HFFc6 (cell line): ENCODE results near the gene PSTPIP2. TPM values are rescaled to one million over a fixed set of nuclear protein-coding genes. Genes with fewer than 3 reads are reported as not detected.

Experiments used
- DNase-seq: peaks from one replicate; pipeline ENCODE4 v3.0.0-alpha.2; 2018
- H3K27ac Mint-ChIP-seq: 2 replicates; pipeline ENCODE4 v1.8.0; 2020; ENCODE audit warnings: mild to moderate bottlenecking, mixed read lengths
- H3K27me3 Mint-ChIP-seq: 2 replicates; pipeline ENCODE4 v1.8.0; 2021; ENCODE audit warnings: mild to moderate bottlenecking, moderate library complexity, mixed read lengths; ENCODE audit not compliant: insufficient read depth
- H3K36me3 Mint-ChIP-seq: 2 replicates; pipeline ENCODE4 v1.8.0; 2021; ENCODE audit warnings: low read depth, mixed read lengths
- H3K4me1 Mint-ChIP-seq: 2 replicates; pipeline ENCODE4 v1.8.0; 2020; ENCODE audit warnings: low read depth, mixed read lengths
- H3K4me3 Mint-ChIP-seq: 2 replicates; pipeline ENCODE4 v1.8.0; 2020; ENCODE audit warnings: mild to moderate bottlenecking, moderate library complexity, mixed read lengths
- H3K9me3 Mint-ChIP-seq: 2 replicates; pipeline ENCODE4 v1.8.0; 2020; ENCODE audit warnings: mild to moderate bottlenecking, mixed read lengths
- total RNA-seq, 6 experiments: library from RNA; stranded (reverse); fragmentation: NEBNext Ultra II Directional; extraction: Animal tissue kit (Norgen Biotek cat#: 25700); gene quantifications; 2 replicates in 1 of 6; 3 replicates in 5 of 6; pipeline ENCODE4 v1.2.3, GENCODE V29; 2021
- TF ChIP-seq, protein P1 (sequence below): fragments of 200-600 bp; sonication (generic); IDR thresholded peaks from 2 replicates; pipeline ENCODE4 v1.5.0; 2021; ENCODE audit warnings: antibody characterized with exemption, mild to moderate bottlenecking

Gene PSTPIP2
- total RNA-seq, 6 experiments from 2014 or later: 7.8 to 10.4 (median 8.7) TPM

DNA sequence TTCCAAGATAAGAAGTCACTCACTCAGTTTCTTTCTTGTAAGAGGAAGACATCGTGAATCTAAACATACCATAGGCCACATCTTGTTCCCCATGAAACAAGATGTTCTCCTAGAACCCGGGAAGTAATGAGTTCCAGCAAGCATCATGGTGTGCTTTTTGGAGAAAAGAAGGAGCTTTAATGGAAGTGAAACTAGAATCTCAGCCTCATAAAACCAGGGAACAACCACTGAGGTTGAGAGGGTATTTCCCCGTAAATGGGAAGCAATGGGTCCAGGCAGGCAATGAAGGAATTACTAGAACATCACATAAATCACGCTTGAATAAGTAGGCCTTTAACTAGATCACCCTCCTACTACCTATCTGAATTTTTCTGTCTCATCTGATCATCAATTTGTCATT is 40.3 kb downstream of the PSTPIP2 start:
- DNase-seq: no peak
- no peak overlapping the region for H3K4me3 Mint-ChIP-seq
- peaks cover 4% of the 10 kb centered on the region; the same call in 1 of the 2 replicates for H3K27me3 Mint-ChIP-seq
- peaks cover 19% of the 10 kb centered on the region for H3K4me1 Mint-ChIP-seq
- H3K9me3 Mint-ChIP-seq: no peaks in the 10 kb centered on the region
- H3K27ac Mint-ChIP-seq: no peak overlapping the region
- peaks cover 18% of the 10 kb centered on the region for H3K36me3 Mint-ChIP-seq
- TF ChIP-seq, protein P1, sequence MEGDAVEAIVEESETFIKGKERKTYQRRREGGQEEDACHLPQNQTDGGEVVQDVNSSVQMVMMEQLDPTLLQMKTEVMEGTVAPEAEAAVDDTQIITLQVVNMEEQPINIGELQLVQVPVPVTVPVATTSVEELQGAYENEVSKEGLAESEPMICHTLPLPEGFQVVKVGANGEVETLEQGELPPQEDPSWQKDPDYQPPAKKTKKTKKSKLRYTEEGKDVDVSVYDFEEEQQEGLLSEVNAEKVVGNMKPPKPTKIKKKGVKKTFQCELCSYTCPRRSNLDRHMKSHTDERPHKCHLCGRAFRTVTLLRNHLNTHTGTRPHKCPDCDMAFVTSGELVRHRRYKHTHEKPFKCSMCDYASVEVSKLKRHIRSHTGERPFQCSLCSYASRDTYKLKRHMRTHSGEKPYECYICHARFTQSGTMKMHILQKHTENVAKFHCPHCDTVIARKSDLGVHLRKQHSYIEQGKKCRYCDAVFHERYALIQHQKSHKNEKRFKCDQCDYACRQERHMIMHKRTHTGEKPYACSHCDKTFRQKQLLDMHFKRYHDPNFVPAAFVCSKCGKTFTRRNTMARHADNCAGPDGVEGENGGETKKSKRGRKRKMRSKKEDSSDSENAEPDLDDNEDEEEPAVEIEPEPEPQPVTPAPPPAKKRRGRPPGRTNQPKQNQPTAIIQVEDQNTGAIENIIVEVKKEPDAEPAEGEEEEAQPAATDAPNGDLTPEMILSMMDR: no peak

DNA sequence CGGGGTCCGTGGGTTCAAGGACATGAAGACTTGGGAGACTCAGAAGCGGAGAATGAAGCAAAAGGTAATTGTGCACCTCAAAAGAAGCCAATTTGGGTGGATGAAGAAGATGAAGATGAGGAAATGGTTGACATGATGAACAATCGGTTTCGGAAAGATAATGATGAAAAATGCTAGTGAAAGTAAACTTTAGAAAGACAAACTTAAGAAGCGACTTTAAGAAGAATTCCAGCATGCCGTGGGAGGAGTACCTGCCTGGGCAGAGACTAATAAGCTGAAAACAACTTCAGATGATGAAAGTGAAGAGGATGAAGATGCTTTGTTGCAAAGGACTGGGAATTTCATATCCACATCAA is 43.5 kb downstream of the PSTPIP2 start:
- H3K4me1 Mint-ChIP-seq: peaks cover 9% of the 10 kb centered on the region
- TF ChIP-seq, protein P1: no peak
- H3K4me3 Mint-ChIP-seq: peak overlapping the region; percentile 86
- H3K27ac Mint-ChIP-seq: no peak overlapping the region
- peaks cover 2% of the 10 kb centered on the region; the same call in 1 of the 2 replicates for H3K27me3 Mint-ChIP-seq
- H3K9me3 Mint-ChIP-seq: no peaks in the 10 kb centered on the region
- DNase-seq: no peak
- peaks cover 16% of the 10 kb centered on the region for H3K36me3 Mint-ChIP-seq

DNA sequence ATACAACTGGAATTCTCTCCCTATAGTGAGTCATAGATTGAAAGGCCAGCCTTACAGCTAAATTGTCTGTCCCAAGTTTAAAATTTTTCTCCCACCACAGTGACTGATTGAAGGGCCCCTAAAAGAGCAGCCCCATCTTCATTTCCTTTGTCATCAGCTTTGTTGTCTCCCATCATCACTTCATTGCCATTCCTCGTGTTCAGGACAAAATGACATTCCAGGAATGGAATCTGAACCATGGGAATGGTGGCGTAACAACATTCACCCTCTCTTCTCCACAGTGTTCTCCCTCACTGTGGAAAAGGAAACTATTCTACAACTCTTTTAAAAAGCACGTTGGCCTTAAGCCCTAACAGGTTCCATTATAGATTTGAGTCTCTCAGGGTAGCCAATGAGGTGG is 52.1 kb downstream of the PSTPIP2 start:
- no peak overlapping the region for H3K4me3 Mint-ChIP-seq
- TF ChIP-seq, protein P1: no peak
- no peaks in the 10 kb centered on the region for H3K27me3 Mint-ChIP-seq
- H3K4me1 Mint-ChIP-seq: no peaks in the 10 kb centered on the region
- peaks cover 4% of the 10 kb centered on the region; the same call in 1 of the 2 replicates for H3K36me3 Mint-ChIP-seq
- no peak for DNase-seq
- H3K9me3 Mint-ChIP-seq: no peaks in the 10 kb centered on the region
- H3K27ac Mint-ChIP-seq: no peak overlapping the region

DNA sequence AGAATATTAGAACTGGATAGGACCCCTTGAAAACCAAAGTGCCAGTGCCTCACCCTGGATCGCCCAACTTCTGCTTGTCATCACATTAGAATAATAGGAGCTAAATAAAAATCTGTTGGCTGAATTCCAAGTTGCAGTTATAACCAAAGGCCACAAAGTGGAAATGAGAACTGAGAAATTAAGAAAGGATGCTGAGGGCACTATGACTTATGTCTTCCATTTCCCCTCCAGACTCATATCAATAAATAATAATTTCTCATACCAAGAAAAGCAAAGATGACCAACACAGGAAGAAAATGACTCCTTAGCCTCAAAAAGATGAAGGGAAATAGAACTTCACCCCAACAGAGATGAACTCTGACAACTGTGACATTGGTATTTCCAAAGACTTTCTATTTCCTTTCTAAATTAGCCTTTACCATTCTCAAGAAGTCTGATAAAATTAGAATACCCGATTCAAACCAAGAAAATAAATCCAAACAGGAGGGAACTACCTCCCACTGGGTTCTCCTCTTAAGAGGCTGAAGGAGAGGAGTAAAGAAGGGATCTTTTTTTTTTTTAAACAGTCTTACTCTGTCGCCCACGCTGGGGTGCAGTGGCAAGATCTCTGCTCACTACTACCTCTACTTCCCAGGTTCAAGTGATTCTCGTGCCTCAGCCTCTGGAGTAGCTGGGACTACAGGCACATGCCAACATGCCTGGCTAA is 58.4 kb downstream of the PSTPIP2 start:
- Mint-ChIP-seq H3K9me3 (no peaks in the 10 kb centered on the region), H3K27me3 (peaks cover 2% of the 10 kb centered on the region; the same call in 1 of the 2 replicates), H3K4me3 (no peak overlapping the region), H3K27ac (no peak overlapping the region), H3K4me1 (no peaks in the 10 kb centered on the region), H3K36me3 (no peaks in the 10 kb centered on the region; the same call in 1 of the 2 replicates)
- TF ChIP-seq, protein P1: no peak
- DNase-seq: no peak

DNA sequence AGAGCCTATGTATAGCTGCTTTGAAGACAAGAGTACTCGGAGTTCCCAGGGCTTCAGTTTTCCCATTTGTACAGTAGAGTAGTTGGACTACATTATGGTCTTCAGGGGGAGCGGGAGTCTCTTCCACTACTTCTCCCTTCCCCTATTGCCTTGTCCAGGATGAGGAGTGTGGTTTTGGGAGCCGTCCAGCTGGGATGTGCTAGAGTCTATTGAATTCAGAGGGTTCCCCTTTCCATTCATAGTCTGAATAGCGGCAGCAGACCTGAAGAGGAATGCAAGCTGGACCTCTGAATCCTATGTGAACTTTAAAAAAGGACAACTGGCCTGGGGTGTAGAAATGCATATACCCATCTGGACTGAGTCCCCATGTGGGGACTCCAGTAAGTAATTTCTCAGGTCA is 61.4 kb downstream of the PSTPIP2 start:
- TF ChIP-seq, protein P1: no peak
- Mint-ChIP-seq H3K4me3 (no peak overlapping the region), H3K4me1 (no peaks in the 10 kb centered on the region), H3K27me3 (peaks cover 2% of the 10 kb centered on the region; the same call in 1 of the 2 replicates), H3K36me3 (peaks cover 5% of the 10 kb centered on the region; the same call in 1 of the 2 replicates), H3K27ac (no peak overlapping the region), H3K9me3 (no peaks in the 10 kb centered on the region)
- DNase-seq: no peak
